ENCODE measurements around the gene FALEC.

The FALEC gene

GRCh38 chr1:150511985-150512660, 3.4 kb upstream of the FALEC start:
- TF ChIP-seq CTCF (IDR thresholded peaks at IDR 0.05; ENCODE audit: borderline replicate concordance, insufficient read depth, low read depth, low read length), result no peak
- H3K4me3 ChIP-seq (ENCODE audit: low read depth, low read length), result no peak overlapping the region

GRCh38 chr1:150512846-150513245, 2.7 kb upstream of the FALEC start:
- no peak for TF ChIP-seq CTCF (IDR thresholded peaks at IDR 0.05; ENCODE audit: borderline replicate concordance, insufficient read depth, low read depth, low read length)
- no peak overlapping the region for H3K4me3 ChIP-seq (ENCODE audit: low read depth, low read length)

GRCh38 chr1:150513351-150513791, 2.2 kb upstream of the FALEC start:
- no peak overlapping the region for H3K4me3 ChIP-seq (ENCODE audit: low read depth, low read length)
- TF ChIP-seq CTCF (IDR thresholded peaks at IDR 0.05; ENCODE audit: borderline replicate concordance, insufficient read depth, low read depth, low read length), result no peak

- TF ChIP-seq CTCF (IDR thresholded peaks at IDR 0.05; ENCODE audit: borderline replicate concordance, insufficient read depth, low read depth, low read length), result no peak
- no peak overlapping the region for H3K4me3 ChIP-seq (ENCODE audit: low read depth, low read length)
Measured at GRCh38 chr1:150514260-150514659, 1.3 kb upstream of the FALEC start.

GRCh38 chr1:150514913-150515327, 632 bp upstream of the FALEC start:
- no peak for TF ChIP-seq CTCF (IDR thresholded peaks at IDR 0.05; ENCODE audit: borderline replicate concordance, insufficient read depth, low read depth, low read length)

GRCh38 chr1:150516050-150516591, 569 bp downstream of the FALEC start:
- no peak for TF ChIP-seq CTCF (IDR thresholded peaks at IDR 0.05; ENCODE audit: borderline replicate concordance, insufficient read depth, low read depth, low read length)
- peak overlapping the region; percentile 85 for H3K4me3 ChIP-seq (ENCODE audit: low read depth, low read length)

More at GRCh38 chr1:150514913-150515327, 632 bp upstream of the FALEC start:
- H3K4me3 ChIP-seq (ENCODE audit: low read depth, low read length), result peak overlapping the region; percentile 85

GRCh38 chr1:150516616-150517015, 1.1 kb downstream of the FALEC start:
- TF ChIP-seq CTCF (IDR thresholded peaks at IDR 0.05; ENCODE audit: borderline replicate concordance, insufficient read depth, low read depth, low read length), result no peak
- H3K4me3 ChIP-seq (ENCODE audit: low read depth, low read length), result peak overlapping the region; percentile 85
